Esophagus squamous epithelium (tissue), 4 donors: ENCODE measurements around the gene EIF1AY.
"Not testable (repeated sequence)": the region's sequence is repeated elsewhere in the genome, so short reads cannot be mapped to it uniquely, and the experiment has no call there.

Experiments used
- POLR2A ChIP-seq, 4 donors: fragments of 450-650 bp; IDR thresholded peaks; one replicate each; pipeline ENCODE4 v1.6.1; 2017; ENCODE audit warnings: antibody characterized with exemption in 4 of 4, mild to moderate bottlenecking in 4 of 4, moderate library complexity in 3 of 4
- TF ChIP-seq, protein P1 (sequence below), 6 experiments: fragments of 450-650 bp in 4 of 6; fragments of 200-600 bp in 2 of 6; sonication (generic) in 2 of 6; IDR thresholded peaks; one replicate each; pipeline ENCODE4 v1.5.1; 2016 to 2019; ENCODE audit warnings: antibody characterized with exemption in 6 of 6, mild to moderate bottlenecking in 4 of 6, moderate library complexity in 4 of 6

DNA sequence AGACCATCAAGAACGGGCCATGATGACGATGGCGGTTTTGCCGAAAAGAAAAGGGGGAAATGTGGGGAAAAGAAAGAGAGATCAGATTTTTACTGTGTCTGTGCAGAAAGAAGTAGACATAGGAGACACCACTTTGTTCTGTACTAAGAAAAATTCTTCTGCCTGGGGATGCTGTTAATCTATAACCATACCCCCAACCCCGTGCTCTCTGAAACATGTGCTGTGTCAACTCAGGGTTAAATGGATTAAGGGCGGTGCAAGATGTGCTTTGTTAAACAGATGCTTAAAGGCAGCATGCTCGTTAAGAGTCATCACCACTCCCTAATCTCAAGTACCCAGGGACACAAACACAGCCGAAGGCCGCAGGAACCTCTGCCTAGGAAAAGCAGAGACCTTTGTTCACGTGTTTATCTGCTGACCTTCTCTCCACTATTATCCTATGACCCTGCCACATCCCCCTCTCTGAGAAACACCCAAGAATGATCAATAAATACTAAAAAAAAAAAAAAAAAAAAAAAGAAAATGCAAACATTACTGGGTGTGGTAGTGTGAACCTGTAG lies 22.7 kb upstream of the EIF1AY start:
- TF ChIP-seq POLR2A (IDR thresholded peaks at IDR 0.05): not testable (repeated sequence)
- TF ChIP-seq, protein P1, sequence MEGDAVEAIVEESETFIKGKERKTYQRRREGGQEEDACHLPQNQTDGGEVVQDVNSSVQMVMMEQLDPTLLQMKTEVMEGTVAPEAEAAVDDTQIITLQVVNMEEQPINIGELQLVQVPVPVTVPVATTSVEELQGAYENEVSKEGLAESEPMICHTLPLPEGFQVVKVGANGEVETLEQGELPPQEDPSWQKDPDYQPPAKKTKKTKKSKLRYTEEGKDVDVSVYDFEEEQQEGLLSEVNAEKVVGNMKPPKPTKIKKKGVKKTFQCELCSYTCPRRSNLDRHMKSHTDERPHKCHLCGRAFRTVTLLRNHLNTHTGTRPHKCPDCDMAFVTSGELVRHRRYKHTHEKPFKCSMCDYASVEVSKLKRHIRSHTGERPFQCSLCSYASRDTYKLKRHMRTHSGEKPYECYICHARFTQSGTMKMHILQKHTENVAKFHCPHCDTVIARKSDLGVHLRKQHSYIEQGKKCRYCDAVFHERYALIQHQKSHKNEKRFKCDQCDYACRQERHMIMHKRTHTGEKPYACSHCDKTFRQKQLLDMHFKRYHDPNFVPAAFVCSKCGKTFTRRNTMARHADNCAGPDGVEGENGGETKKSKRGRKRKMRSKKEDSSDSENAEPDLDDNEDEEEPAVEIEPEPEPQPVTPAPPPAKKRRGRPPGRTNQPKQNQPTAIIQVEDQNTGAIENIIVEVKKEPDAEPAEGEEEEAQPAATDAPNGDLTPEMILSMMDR (IDR thresholded peaks at IDR 0.05): not testable (repeated sequence)
